ENCODE data around the gene GPR137B. TPM values are rescaled to one million over a fixed set of nuclear protein-coding genes. Genes with fewer than 3 reads are reported as not detected.
"Not testable (repeated sequence)": the region's sequence is repeated elsewhere in the genome, so short reads cannot be mapped to it uniquely, and the experiment has no call there.

Gene GPR137B
- total RNA-seq, 1 experiment from 2014 or later, result 1.6 TPM

DNA sequence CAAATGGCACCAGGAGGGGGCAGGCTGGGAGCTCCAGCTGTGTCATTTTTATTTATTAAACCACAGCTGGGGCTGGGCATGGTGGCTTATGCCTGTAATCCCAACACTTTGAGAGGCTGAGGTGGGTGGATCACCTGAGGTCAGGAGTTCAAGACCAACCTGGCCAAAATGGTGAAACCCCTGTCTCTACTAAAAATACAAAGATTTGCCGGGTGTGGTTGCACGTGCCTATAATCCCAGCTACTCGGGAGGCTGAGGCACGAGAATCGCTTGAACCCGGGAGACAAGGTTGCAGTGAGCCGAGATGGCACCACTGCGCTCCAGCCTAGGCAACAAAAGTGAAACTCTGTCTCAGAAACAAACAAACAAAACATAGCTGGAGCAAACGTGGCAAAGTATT lies 15.7 kb downstream of the GPR137B start:
- not testable (repeated sequence) for H3K27me3 ChIP-seq (ENCODE audit: control insufficient read depth, insufficient read depth, low read length); H3K36me3 ChIP-seq (replicated peaks; ENCODE audit: control insufficient read depth, insufficient read depth, low read length); DNase-seq; H3K4me3 ChIP-seq (ENCODE audit: insufficient read depth, low read depth, low read length)

DNA sequence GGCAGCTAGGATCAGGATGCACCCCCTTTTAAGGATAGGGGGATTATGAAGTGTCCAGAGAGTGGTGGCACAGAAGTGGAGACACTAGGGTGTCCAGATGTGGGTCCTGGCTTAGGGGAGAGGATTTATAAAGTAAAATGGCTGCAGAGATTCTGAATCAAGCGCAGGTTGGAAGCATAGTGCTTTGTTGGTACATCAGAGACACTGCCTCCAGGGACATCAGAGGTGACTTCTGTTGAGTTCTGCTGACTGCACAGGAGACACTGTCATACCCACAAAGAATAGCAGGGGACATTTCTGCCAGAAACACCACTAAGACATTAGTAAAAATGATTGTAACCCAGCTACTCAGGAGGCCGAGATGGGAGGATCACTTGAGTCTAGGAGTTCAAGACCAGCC lies 16.4 kb downstream of the GPR137B start:
- no peak overlapping the region for H3K4me3 ChIP-seq (ENCODE audit: insufficient read depth, low read depth, low read length)
- DNase-seq, result no peak
- no peaks in the 10 kb centered on the region for H3K27me3 ChIP-seq (ENCODE audit: control insufficient read depth, insufficient read depth, low read length)
- H3K36me3 ChIP-seq (replicated peaks; ENCODE audit: control insufficient read depth, insufficient read depth, low read length), result no peaks in the 10 kb centered on the region

DNA sequence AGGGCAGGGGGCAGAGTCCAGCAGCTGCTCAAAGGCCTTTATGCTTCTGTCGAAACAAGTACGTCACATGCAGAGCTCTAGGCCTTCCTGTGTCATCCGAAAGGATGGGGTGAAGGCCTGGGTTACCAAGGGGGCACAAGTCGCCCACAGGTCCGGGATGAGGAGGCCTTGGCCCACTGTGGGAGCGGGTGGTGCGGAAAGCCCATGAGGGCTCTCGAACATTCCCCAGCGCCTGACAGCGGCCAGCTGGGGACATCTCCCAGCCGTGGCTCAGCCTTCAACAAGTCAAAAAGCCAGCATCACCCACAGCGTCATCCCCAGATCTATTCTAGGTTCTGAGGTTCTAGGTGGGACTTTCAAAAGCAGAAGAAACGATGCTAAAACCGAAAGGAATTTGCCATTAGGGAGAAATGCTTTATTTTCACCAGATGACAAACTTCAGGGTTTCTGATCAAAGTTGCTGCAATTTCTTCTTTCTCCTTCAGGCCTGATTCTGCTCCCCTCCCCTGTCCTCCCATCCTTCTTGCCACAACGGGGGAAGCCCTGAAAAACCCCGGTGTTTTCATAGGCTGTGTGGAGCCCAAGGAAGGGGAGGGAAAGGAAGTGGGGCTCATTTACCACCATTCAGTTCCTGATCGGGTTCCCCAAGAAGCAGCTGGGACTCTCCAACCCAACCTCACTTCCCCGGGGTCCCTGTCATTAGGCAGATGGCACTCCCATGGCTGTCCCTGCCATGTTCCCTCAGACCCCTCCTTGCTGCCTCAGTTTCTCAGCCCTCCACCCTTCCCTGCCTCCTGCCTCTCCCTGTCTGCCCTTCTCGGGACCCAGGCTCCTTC lies 17.6 kb downstream of the GPR137B start:
- Histone ChIP-seq H3K4me3 (ENCODE audit: insufficient read depth, low read depth, low read length) (no peak overlapping the region), H3K36me3 (replicated peaks; ENCODE audit: control insufficient read depth, insufficient read depth, low read length) (no peaks in the 10 kb centered on the region), H3K27me3 (ENCODE audit: control insufficient read depth, insufficient read depth, low read length) (no peaks in the 10 kb centered on the region)
- peak; percentile 43 for DNase-seq

DNA sequence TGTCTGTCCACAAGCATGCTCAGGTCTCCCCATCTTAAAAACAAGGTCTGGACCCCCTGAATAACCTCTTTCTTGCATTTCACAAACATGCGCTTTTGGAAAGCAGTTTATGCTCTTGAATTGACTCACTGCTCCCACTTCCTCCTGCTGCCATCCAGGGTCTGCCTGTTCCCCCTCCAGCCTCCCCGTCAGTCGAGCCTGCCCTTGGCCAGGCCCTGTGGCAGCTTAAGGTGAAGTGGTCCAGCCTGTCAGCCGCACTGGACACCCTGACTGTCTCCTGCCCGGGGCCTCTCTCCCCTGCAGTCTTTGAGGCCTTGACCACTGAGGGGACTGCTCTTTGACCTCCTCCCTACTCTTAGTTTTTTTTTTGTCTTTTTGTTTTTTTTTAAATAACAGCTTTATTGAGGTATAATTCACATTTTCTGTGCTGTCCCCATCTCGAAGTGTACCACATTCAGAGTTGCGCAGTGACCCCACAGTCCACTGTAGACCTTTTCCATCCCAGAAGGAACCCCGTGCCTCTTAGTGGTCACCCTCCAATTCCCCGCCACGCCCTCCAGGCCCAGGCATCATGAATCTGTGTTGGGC lies 18.3 kb downstream of the GPR137B start:
- DNase-seq, result no peak
- Histone ChIP-seq H3K4me3 (ENCODE audit: insufficient read depth, low read depth, low read length) (no peak overlapping the region), H3K27me3 (ENCODE audit: control insufficient read depth, insufficient read depth, low read length) (no peaks in the 10 kb centered on the region), H3K36me3 (replicated peaks; ENCODE audit: control insufficient read depth, insufficient read depth, low read length) (no peaks in the 10 kb centered on the region)

DNA sequence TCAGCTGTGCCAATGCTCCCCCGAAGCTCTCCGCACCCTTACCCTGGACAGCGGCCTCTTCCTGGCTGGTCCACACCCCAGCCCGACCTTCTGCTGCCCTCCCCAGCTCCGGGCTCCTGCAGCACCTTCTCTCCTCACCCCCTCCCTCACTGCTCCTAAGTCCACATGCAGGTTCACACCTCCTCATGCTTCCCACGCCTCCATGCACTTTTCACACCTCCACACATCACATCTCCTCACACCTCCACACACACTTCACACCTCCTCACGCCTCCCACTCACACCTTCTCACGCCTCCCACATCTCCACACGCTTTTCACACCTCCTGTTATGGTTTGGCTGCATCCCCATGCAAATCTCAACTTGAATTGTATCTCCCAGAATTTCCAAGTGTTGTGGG lies 18.9 kb downstream of the GPR137B start:
- H3K4me3 ChIP-seq (ENCODE audit: insufficient read depth, low read depth, low read length), result no peak overlapping the region
- H3K27me3 ChIP-seq (ENCODE audit: control insufficient read depth, insufficient read depth, low read length), result no peaks in the 10 kb centered on the region
- no peaks in the 10 kb centered on the region for H3K36me3 ChIP-seq (replicated peaks; ENCODE audit: control insufficient read depth, insufficient read depth, low read length)
- DNase-seq, result no peak

DNA sequence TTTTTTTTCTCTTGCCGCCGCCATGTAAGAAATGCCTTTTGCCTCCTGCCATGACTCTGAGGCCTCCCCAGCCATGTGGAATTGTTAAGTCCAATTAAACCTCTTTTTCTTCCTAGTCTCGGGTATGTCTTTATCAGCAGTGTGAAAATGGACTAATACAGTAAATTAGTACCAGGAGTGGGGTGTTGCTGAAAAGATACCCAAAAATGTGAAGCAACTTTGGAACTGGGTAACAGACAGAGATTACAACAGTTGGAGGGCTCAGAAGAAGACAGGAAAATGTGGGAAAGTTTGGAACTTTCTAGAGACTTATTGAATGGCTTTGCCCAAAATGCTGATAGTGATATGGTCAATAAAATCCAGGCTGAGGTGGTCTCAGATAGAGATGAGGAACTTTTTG lies 19.4 kb downstream of the GPR137B start:
- not testable (repeated sequence) for H3K4me3 ChIP-seq (ENCODE audit: insufficient read depth, low read depth, low read length); DNase-seq; H3K36me3 ChIP-seq (replicated peaks; ENCODE audit: control insufficient read depth, insufficient read depth, low read length); H3K27me3 ChIP-seq (ENCODE audit: control insufficient read depth, insufficient read depth, low read length)

DNA sequence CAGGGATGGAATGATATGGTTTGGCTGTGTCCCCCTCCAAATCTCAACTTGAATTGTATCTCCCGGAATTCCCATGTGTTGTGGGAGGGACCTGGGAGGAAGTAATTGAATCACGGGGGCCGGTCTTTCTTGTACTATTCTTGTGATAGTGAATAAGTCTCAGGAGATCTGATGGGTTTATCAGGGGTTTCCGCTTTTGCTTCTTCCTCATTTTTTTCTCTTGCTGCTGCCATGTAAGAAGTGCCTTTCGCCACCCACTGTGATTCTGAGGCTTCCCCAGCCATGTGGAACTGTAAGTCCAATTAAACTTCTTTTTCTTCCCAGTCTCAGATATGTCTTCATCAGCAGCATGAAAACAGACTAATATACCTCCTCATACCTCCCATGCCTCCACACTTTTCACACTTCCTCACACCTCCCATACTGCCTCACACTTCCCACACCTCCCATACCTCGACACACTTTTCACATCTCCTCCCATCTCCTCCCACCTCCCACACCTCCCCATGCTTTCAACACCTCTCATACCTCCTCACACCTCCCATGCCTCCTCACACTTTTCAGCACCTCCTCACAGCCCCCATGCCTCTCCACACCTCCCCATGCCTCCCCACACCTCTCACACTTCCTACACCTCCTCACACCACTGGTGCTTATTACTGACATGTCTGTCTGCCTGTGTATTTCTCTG lies 21.3 kb downstream of the GPR137B start:
- DNase-seq, result no peak

DNA sequence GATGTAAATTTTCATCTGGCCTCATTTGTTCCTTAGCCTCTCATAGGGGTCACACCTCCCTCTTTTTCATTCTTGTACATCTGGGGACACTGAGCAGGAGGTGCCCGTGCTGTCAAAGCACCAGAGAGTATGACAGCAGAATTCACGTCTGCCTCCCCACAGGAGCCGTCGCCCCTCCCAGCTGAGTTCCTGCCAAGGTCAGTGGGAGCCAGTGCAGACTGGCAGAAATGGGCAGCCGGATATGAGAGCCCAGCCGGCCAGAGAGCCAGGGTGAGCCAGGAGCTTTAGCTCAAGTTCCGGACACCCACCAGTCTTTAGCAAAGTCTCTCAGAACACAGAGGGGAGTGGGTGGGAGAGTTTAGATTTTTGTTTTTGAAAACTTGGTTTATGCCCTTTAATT lies 21.9 kb downstream of the GPR137B start:
- no peaks in the 10 kb centered on the region for H3K27me3 ChIP-seq (ENCODE audit: control insufficient read depth, insufficient read depth, low read length)
- H3K36me3 ChIP-seq (replicated peaks; ENCODE audit: control insufficient read depth, insufficient read depth, low read length), result no peaks in the 10 kb centered on the region
- no peak overlapping the region for H3K4me3 ChIP-seq (ENCODE audit: insufficient read depth, low read depth, low read length)
- DNase-seq, result no peak

More for the DNA sequence above, 21.3 kb downstream of the GPR137B start:
- Histone ChIP-seq H3K36me3 (replicated peaks; ENCODE audit: control insufficient read depth, insufficient read depth, low read length) (no peaks in the 10 kb centered on the region), H3K27me3 (ENCODE audit: control insufficient read depth, insufficient read depth, low read length) (no peaks in the 10 kb centered on the region), H3K4me3 (ENCODE audit: insufficient read depth, low read depth, low read length) (no peak overlapping the region)

DNA sequence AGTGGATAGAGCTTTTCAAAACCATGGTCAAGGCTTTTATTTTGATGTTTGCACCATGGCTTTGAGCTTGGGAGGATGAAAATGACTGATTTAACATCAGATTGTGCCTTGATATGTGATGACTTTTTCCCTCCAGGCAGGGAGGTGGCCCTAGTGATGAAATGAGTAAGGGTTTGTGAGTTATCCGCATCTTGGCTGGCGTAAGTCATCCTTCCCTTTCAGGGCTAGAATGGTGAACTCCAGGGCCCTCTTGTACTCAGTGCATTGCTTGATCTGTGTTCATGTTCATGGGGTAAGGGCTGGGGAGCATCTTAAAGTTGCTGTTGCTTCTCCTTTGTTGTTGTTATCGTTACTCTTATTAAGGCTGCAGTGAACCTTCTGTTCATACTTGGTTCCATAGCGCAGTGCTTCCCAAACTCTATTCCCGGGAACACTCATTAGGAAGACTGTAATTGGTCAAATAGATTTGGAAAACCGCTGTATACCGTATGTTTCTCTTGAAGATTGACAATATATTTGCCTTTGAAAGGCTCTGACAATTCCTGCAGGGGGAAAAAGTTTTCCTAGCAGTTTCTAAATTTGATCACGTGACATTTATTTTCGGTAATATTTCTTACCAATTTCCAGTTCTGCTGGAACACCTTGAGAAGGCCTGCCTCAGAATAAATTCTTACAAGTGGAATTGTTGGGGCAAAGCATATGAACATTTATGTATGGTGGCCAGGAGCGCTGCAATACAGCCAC lies 23.1 kb downstream of the GPR137B start:
- H3K27me3 ChIP-seq (ENCODE audit: control insufficient read depth, insufficient read depth, low read length), result no peaks in the 10 kb centered on the region
- H3K36me3 ChIP-seq (replicated peaks; ENCODE audit: control insufficient read depth, insufficient read depth, low read length), result no peaks in the 10 kb centered on the region
- no peak overlapping the region for H3K4me3 ChIP-seq (ENCODE audit: insufficient read depth, low read depth, low read length)
- DNase-seq, result no peak

DNA sequence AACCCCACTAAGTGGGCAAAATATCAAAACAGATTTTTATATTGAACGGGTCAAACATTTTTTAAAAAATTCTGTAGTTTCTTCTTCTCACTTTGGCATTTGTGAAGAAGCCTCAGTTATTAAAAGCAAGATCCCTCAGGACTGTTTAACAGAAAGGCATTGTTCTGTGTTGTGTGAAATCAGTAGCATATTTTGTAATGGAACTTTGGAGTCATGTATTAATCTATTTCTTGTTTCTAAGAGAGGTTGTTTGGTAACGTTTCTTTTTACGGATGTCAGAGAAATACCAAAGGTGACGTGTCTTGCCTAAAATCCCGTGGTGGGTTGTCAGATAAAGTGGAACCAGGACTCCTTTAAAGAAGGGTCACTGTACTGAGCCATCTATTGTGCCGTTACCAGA lies 23.7 kb downstream of the GPR137B start:
- H3K27me3 ChIP-seq (ENCODE audit: control insufficient read depth, insufficient read depth, low read length), result no peaks in the 10 kb centered on the region
- H3K36me3 ChIP-seq (replicated peaks; ENCODE audit: control insufficient read depth, insufficient read depth, low read length), result no peaks in the 10 kb centered on the region
- H3K4me3 ChIP-seq (ENCODE audit: insufficient read depth, low read depth, low read length), result no peak overlapping the region
- DNase-seq, result no peak

DNA sequence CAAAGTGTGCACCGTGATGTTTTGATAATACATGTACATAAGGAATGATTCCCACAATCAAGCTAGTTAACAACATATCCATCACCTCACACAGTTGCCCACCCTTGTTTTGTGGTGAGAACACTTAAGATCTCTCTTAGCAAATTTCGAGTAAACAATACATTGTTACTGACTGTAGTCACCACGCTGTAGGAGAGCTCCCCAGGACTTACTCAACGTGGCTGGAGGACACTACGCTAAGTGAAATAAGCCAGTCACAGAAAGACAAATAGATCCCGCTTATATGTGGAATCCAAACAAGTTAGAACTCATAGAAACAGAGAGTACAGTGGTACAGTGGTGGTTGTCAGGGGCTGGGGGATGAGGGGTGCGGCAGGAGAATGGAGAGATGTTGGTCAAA lies 24.8 kb downstream of the GPR137B start:
- Histone ChIP-seq H3K36me3 (replicated peaks; ENCODE audit: control insufficient read depth, insufficient read depth, low read length) (no peaks in the 10 kb centered on the region), H3K27me3 (ENCODE audit: control insufficient read depth, insufficient read depth, low read length) (no peaks in the 10 kb centered on the region), H3K4me3 (ENCODE audit: insufficient read depth, low read depth, low read length) (no peak overlapping the region)
- no peak for DNase-seq

DNA sequence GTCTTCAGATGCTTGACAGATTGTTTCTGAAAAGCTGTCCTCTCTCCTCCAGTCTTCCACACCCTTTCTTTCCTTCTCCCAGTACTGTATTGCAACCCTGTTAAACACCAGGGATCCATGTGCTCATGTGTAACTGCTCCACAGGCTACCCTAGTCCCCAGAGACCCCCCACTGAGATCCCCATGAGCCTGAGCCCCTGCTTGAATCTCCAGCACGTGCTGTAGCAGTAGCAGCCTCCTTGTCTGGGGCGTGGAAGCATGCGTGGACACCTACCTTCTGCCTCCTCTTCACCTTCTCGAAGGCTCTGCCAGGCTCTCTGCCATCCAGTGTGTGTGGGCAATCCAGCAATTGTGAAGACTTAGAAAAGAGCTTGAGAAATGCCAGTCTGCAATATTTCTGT lies 25.2 kb downstream of the GPR137B start:
- Histone ChIP-seq H3K36me3 (replicated peaks; ENCODE audit: control insufficient read depth, insufficient read depth, low read length) (no peaks in the 10 kb centered on the region), H3K4me3 (ENCODE audit: insufficient read depth, low read depth, low read length) (no peak overlapping the region), H3K27me3 (ENCODE audit: control insufficient read depth, insufficient read depth, low read length) (no peaks in the 10 kb centered on the region)
- no peak for DNase-seq

DNA sequence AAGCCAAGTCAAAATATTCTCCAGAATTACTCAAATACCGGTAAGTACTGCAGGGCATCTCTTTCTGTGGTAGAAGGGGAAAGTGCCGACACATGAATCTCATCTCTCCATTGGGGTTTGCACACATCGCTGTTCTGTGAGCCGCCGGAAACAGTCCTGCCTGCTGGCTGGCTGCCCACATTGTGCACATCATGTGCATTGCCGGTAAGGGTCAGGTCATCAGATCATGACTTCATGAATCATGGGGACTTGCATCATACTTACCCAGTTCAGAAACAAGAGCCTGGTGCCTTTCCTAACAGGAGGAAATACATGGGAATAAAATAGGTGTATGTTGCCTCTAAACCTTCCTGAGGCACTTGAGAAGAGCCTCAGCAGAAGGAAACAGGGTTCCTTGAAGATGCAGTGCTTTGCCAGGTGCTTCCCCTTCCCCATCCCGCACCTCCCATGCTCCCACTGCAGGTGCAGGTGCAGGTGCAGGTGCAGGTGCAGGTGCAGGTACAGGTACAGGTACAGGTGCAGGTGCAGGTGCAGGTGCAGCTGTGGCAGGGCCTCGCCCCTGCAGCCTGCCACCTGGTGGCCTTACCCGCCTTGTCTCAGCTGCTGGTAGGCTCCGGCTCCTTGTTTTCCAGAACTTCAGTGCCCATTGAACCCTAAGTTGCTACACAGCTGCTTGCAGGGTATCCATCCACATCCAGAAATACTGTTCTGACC lies 26.5 kb downstream of the GPR137B start:
- no peaks in the 10 kb centered on the region for H3K27me3 ChIP-seq (ENCODE audit: control insufficient read depth, insufficient read depth, low read length)
- no peaks in the 10 kb centered on the region for H3K36me3 ChIP-seq (replicated peaks; ENCODE audit: control insufficient read depth, insufficient read depth, low read length)
- no peak overlapping the region for H3K4me3 ChIP-seq (ENCODE audit: insufficient read depth, low read depth, low read length)
- DNase-seq, result peak; percentile 73

DNA sequence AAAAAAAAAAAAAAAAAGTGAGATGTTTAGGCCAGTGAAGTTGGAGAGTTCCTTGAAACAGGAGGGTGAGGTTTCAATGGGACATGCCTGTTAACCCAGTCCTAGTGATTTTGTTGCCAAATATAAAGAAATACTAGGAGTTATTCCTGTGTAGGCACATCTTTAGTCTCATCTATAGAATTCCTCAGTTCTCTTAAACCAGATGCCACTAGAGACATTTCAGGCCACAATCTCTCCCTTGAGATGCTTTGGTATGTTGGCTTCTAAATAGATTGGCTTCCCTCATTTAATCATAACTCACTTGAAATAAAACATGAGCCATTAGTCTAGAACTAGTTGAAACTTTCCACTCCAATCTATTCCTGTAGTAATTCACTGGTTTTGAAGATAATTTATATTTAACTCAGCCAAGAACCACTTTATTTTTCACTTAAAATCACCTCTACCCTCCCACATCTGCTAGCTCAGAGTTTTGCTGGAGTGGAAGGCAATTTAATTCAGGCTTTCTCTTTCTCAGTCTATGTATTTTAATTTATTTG lies 29.8 kb downstream of the GPR137B start:
- Histone ChIP-seq H3K4me3 (ENCODE audit: insufficient read depth, low read depth, low read length) (no peak overlapping the region), H3K36me3 (replicated peaks; ENCODE audit: control insufficient read depth, insufficient read depth, low read length) (no peaks in the 10 kb centered on the region)

More for the DNA sequence above, 29.8 kb downstream of the GPR137B start:
- H3K27me3 ChIP-seq (ENCODE audit: control insufficient read depth, insufficient read depth, low read length), result no peaks in the 10 kb centered on the region
- no peak for DNase-seq
